HEK293T (cell line): ENCODE data around the gene STX1A.

Experiments used
- ARNT ChIP-seq: fragments of 450-650 bp; IDR thresholded peaks from 2 replicates; pipeline ENCODE4 v1.6.1; 2017; ENCODE audit warnings: mild to moderate bottlenecking
- CTBP1 ChIP-seq: fragments of 450-650 bp; IDR thresholded peaks from 2 replicates; pipeline ENCODE4 v1.6.1; 2016; ENCODE audit warnings: borderline replicate concordance
- ELF4 ChIP-seq: fragments of 450-650 bp; IDR thresholded peaks from 2 replicates; pipeline ENCODE4 v1.6.1; 2017; ENCODE audit warnings: antibody characterized with exemption
- FOXA1 ChIP-seq: fragments of 450-650 bp; IDR thresholded peaks from 2 replicates; pipeline ENCODE4 v1.6.1; 2016; ENCODE audit warnings: mild to moderate bottlenecking
- FOXK2 ChIP-seq: fragments of 450-650 bp; IDR thresholded peaks from 2 replicates; pipeline ENCODE4 v1.6.1; 2016; ENCODE audit warnings: mild to moderate bottlenecking
- FOXM1 ChIP-seq: fragments of 450-650 bp; IDR thresholded peaks from 2 replicates; pipeline ENCODE4 v1.6.1; 2017; ENCODE audit warnings: mild to moderate bottlenecking, borderline replicate concordance
- HDGF ChIP-seq: fragments of 450-650 bp; IDR thresholded peaks from 2 replicates; pipeline ENCODE4 v1.6.1; 2017; ENCODE audit warnings: antibody characterized with exemption, borderline replicate concordance
- LEF1 ChIP-seq: fragments of 450-650 bp; IDR thresholded peaks from 2 replicates; pipeline ENCODE4 v1.6.1; 2017; ENCODE audit warnings: mild to moderate bottlenecking, borderline replicate concordance
- SP1 ChIP-seq: fragments of 450-650 bp; IDR thresholded peaks from 2 replicates; pipeline ENCODE4 v1.6.1; 2017
- SUZ12 ChIP-seq: fragments of 450-650 bp; IDR thresholded peaks from 2 replicates; pipeline ENCODE4 v1.6.1; 2016; ENCODE audit warnings: mild to moderate bottlenecking

- TF ChIP-seq FOXK2 = no peak
- TF ChIP-seq ARNT = no peak
- TF ChIP-seq ELF4 = no peak
- no peak for TF ChIP-seq LEF1
- TF ChIP-seq FOXM1 = no peak
- no peak for TF ChIP-seq FOXA1
- no peak for TF ChIP-seq SP1
- no peak for TF ChIP-seq HDGF
- no peak for TF ChIP-seq SUZ12
- TF ChIP-seq CTBP1 = no peak
Measured at GRCh38 chr7:73688288-73688687, 31.2 kb downstream of the STX1A start.
